GM21529 (cell line): Measurements from ENCODE around the gene IL17RB.

Experiments
- ATAC-seq: cut with Tn5 transposase; IDR thresholded peaks from one replicate; pipeline ENCODE4 v1.9.1; 2021; ENCODE audit not compliant: unreplicated experiment

The IL17RB gene

GRCh38 chr3:53811143-53811927, 35.0 kb upstream of the IL17RB start:
- ATAC-seq = no peak

GRCh38 chr3:53812434-53812833, 33.9 kb upstream of the IL17RB start:
- ATAC-seq = no peak

GRCh38 chr3:53813229-53813628, 33.1 kb upstream of the IL17RB start:
- no peak for ATAC-seq

GRCh38 chr3:53813876-53814275, 32.5 kb upstream of the IL17RB start:
- ATAC-seq = no peak

GRCh38 chr3:53815067-53815466, 31.3 kb upstream of the IL17RB start:
- ATAC-seq = no peak

- ATAC-seq = no peak
Observed at GRCh38 chr3:53815651-53816050, 30.7 kb upstream of the IL17RB start.

- no peak for ATAC-seq
Observed at GRCh38 chr3:53816425-53816824, 29.9 kb upstream of the IL17RB start.

GRCh38 chr3:53817211-53817610, 29.2 kb upstream of the IL17RB start:
- no peak for ATAC-seq

GRCh38 chr3:53817809-53818208, 28.6 kb upstream of the IL17RB start:
- ATAC-seq = no peak

GRCh38 chr3:53818221-53819162, 27.9 kb upstream of the IL17RB start:
- ATAC-seq = no peak

GRCh38 chr3:53819163-53819868, 27.1 kb upstream of the IL17RB start:
- ATAC-seq = no peak

- ATAC-seq = no peak
Observed at GRCh38 chr3:53820084-53820483, 26.3 kb upstream of the IL17RB start.

GRCh38 chr3:53820756-53821580, 25.4 kb upstream of the IL17RB start:
- ATAC-seq = no peak

GRCh38 chr3:53821631-53822121, 24.7 kb upstream of the IL17RB start:
- peak; percentile 66 for ATAC-seq

- ATAC-seq = no peak
Observed at GRCh38 chr3:53822331-53822741, 24.0 kb upstream of the IL17RB start.

- no peak for ATAC-seq
Observed at GRCh38 chr3:53823026-53823955, 23.1 kb upstream of the IL17RB start.

GRCh38 chr3:53823956-53824657, 22.3 kb upstream of the IL17RB start:
- ATAC-seq = no peak

- ATAC-seq = no peak
Observed at GRCh38 chr3:53824795-53825194, 21.6 kb upstream of the IL17RB start.

GRCh38 chr3:53826048-53826447, 20.3 kb upstream of the IL17RB start:
- ATAC-seq = no peak
